ENCODE measurements around the gene ATP8A2.

DNA sequence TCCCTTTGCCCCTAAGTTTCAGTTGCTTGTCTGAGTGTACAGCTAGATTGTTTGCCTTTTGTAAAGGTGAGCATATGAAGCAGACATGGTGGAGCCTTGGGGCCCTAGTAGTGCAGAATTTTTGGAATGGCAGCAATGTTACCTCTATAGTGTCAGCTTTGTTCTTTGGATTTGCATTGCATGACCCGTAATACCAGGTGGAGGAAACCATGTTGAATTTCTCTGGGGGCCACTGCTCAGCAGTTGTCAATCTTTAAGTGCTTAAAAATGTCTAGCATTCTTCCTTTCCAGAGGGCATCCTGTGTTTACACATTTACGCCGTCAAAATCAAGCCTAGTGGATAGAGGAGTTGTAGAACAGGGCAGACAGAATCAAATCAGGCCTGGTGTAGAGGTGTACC lies 303.3 kb downstream of the ATP8A2 start:
- TF ChIP-seq, protein P1, sequence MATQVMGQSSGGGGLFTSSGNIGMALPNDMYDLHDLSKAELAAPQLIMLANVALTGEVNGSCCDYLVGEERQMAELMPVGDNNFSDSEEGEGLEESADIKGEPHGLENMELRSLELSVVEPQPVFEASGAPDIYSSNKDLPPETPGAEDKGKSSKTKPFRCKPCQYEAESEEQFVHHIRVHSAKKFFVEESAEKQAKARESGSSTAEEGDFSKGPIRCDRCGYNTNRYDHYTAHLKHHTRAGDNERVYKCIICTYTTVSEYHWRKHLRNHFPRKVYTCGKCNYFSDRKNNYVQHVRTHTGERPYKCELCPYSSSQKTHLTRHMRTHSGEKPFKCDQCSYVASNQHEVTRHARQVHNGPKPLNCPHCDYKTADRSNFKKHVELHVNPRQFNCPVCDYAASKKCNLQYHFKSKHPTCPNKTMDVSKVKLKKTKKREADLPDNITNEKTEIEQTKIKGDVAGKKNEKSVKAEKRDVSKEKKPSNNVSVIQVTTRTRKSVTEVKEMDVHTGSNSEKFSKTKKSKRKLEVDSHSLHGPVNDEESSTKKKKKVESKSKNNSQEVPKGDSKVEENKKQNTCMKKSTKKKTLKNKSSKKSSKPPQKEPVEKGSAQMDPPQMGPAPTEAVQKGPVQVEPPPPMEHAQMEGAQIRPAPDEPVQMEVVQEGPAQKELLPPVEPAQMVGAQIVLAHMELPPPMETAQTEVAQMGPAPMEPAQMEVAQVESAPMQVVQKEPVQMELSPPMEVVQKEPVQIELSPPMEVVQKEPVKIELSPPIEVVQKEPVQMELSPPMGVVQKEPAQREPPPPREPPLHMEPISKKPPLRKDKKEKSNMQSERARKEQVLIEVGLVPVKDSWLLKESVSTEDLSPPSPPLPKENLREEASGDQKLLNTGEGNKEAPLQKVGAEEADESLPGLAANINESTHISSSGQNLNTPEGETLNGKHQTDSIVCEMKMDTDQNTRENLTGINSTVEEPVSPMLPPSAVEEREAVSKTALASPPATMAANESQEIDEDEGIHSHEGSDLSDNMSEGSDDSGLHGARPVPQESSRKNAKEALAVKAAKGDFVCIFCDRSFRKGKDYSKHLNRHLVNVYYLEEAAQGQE (IDR thresholded peaks at IDR 0.05; ENCODE audit: insufficient read depth in 1 of 2, low read depth in 2 of 2, low read length in 2 of 2) = no peak
- no peak for TF ChIP-seq TAF1 (IDR thresholded peaks at IDR 0.05; ENCODE audit: borderline replicate concordance, insufficient read depth, low read length)
- TF ChIP-seq SIN3A (IDR thresholded peaks at IDR 0.05; ENCODE audit: borderline replicate concordance, insufficient read depth, low read length) = no peak

All from PFSK-1 (cell line).